Gastroesophageal sphincter (tissue), 3 donors: ENCODE measurements around the gene DHRS4L2.
"Not testable (repeated sequence)": the region's sequence is repeated elsewhere in the genome, so short reads cannot be mapped to it uniquely, and the experiment has no call there.

Experiments used
- POLR2AphosphoS5 ChIP-seq: sonication (generic); formaldehyde crosslinking; IDR thresholded peaks from one replicate; pipeline ENCODE4 v1.6.1; 2017; ENCODE audit warnings: antibody characterized with exemption
- TF ChIP-seq, protein P1 (sequence below), 4 experiments: fragments of 200-600 bp in 2 of 4; fragments of 450-650 bp in 2 of 4; sonication (generic) in 1 of 4; IDR thresholded peaks; one replicate each; pipeline ENCODE4 v1.5.1; 2017 to 2019; ENCODE audit warnings: antibody characterized with exemption in 4 of 4, mild to moderate bottlenecking in 2 of 4, moderate library complexity in 2 of 4

GRCh38 chr14:24006471-24006816 is 17.7 kb downstream of the DHRS4L2 start:
- TF ChIP-seq, protein P1, sequence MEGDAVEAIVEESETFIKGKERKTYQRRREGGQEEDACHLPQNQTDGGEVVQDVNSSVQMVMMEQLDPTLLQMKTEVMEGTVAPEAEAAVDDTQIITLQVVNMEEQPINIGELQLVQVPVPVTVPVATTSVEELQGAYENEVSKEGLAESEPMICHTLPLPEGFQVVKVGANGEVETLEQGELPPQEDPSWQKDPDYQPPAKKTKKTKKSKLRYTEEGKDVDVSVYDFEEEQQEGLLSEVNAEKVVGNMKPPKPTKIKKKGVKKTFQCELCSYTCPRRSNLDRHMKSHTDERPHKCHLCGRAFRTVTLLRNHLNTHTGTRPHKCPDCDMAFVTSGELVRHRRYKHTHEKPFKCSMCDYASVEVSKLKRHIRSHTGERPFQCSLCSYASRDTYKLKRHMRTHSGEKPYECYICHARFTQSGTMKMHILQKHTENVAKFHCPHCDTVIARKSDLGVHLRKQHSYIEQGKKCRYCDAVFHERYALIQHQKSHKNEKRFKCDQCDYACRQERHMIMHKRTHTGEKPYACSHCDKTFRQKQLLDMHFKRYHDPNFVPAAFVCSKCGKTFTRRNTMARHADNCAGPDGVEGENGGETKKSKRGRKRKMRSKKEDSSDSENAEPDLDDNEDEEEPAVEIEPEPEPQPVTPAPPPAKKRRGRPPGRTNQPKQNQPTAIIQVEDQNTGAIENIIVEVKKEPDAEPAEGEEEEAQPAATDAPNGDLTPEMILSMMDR (IDR thresholded peaks at IDR 0.05): not testable (repeated sequence)
- not testable (repeated sequence) for TF ChIP-seq POLR2AphosphoS5
